GM18868 (cell line): ENCODE data around the gene HRH4.
A peak's percentile ranks its signal among the peaks of the same experiment; 100 is the strongest.

Experiments used
- ATAC-seq: cut with Tn5 transposase; IDR thresholded peaks from one replicate; pipeline ENCODE4 v1.9.1; 2021; ENCODE audit warnings: mild to moderate bottlenecking, moderate library complexity; ENCODE audit not compliant: unreplicated experiment

The HRH4 gene

GRCh38 chr18:24460388-24460787, at the start of gene HRH4:
TSS of gene HRH4 (plus strand) at chr18:24460637. CDS start at chr18:24460729, 92 bp downstream.
- ATAC-seq = no peak

GRCh38 chr18:24413148-24413547, 47.3 kb upstream of the HRH4 start:
- ATAC-seq = no peak

GRCh38 chr18:24414349-24415003, 46.0 kb upstream of the HRH4 start:
- peak; percentile 86 for ATAC-seq

DNA sequence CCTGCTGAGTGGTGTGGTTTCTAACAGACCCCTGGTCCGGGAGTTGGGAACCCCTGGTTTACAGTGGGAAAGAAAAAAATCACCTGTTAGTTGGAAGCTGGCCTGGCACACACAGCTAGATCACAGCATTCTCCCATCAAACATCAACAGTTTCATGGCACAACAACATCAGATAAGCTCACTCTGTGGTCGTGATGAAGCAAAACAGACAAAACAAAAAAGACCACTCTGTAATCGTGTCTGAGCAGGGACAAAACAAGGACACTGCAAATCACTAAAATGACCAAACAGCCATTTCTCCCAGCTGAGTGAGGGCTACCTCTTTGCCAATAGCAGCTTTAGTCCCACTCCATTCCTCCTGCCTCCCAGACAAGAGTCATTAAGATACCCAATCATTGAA, 43.0 kb upstream of the HRH4 start:
- ATAC-seq = no peak

DNA sequence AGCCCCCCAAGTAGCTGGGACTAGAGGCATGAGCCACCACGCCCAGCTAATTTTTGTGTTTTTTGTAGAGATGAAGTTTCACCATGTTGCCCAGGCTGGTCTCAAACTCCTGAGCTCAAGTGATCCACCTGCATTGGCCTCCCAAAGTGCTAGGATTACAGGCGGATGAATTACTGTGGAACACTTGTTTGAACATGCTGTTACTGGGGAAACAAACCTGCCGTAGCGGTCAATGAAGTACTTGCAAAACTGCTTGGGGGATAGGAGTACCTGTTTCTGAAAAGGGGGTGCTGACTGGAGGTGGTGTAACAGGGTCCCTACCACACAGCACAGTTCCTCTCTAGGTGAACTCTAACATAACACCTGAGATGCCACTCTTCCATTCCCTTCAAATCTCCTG, 39.9 kb upstream of the HRH4 start:
- ATAC-seq = no peak

GRCh38 chr18:24421831-24422230, 38.6 kb upstream of the HRH4 start:
- no peak for ATAC-seq

DNA sequence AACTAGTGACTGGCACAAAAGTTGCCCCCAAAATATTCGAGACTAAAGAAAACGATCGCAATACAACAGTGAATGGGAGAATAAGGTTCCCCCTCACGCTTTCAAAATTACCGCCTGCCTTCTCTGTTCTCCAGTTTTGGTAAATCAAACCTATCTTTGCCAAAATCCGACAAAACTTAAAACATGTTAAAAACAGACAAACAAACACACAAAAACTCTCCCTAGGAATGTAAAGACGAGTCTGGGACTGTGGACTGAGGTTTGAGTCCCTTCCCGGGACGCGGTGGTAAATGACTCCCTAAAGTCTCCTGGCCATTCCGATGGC, 34.4 kb upstream of the HRH4 start:
- no peak for ATAC-seq

- peak; percentile 94 for ATAC-seq
Measured at GRCh38 chr18:24426398-24427294, 33.8 kb upstream of the HRH4 start, which contains the start of gene IMPACT. TSS of gene IMPACT (plus strand) at chr18:24426670. CDS start at chr18:24426757, 87 bp downstream.

DNA sequence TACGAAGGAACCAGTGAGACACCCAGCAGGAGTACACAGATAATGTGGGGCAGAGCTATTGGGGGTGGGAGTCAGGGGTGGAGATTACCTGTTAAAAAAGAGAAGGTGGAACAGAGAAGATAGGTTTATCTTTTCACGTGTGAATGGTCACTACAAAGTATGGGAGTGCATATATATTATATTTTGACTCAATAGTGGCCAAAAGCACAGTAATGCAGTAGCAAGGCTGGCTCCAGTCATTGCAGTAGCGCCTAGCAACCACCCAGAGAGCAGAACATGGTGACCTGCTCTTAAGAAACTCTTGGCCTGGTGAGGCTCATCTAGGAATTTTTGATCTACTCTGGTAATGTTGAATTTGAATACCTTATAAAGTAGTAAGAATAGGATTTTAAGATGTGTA, 33.0 kb upstream of the HRH4 start:
- no peak for ATAC-seq

DNA sequence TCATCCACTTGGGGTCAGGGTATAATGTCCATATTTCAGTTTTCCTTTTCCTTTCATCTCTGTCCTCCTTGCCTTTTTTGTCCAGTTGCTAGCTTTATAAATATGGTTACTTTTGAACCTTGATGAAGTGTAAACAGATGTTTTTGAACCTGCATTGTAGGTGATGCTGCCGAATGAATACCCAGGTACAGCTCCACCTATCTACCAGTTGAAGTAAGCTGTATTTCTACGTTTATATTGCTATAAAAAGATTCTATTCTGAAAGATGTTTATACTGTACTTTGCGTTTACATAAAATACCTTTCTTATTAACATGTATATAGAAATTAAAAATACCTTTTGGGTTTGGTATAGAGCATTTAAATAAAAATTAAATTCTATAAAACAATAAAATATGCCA, 31.7 kb upstream of the HRH4 start:
- no peak for ATAC-seq

- ATAC-seq = no peak
Measured at GRCh38 chr18:24429188-24429587, 31.2 kb upstream of the HRH4 start.

DNA sequence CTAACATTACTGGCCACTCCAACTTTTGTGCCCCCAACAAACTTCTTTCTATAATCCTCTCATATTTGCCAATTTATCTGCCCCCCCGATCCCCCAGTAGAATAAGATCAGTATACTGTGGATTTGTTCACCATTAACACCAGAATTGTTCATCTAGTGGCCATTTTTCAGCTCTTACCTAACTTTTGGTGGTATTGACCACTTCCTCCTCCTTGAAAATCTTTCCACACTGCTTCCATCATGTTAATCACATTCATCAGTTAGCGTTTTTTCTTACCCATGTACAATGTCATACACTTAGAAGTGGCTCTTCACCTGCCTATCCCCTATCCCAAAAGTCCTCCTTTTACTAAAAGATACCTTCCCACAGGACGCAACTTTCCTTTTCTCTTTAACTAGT, 27.8 kb upstream of the HRH4 start:
- no peak for ATAC-seq

DNA sequence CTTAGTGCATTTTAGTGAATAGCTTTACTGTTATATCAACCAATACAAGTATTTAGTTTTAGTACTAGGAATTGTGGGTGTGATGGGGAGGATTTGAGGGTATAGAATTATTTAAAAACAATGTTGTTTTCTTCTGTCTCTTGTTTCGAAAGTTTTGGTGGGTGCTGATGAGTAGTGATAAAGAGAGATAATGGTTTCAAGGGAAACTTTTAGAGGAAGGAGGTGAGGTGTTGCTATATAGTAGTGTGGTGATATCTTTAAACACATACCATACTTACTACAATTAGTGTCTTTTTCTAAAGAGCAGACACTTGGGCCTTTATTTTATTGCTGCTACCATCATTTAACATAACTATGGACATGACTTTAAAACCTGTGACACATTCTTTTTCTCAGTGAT, 23.5 kb upstream of the HRH4 start:
- ATAC-seq = no peak

DNA sequence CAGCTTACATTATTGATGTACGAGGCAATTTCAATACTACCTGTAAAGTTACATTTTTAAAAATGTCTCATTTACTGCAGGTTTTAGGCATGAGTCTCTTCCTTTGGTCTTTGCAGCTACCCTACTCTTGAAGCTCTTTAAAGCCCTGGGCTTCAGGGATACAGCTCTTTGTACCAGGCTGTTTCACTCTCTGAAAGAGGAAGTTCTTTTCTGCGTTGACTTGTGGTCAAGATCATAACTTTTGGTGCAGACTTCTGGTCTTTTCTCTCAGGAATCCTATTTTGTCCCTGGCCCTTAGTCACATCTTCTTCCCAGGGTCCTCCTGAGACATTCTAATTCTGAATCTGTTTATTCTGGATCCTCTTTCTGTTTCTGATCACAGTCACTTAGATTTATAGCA, 16.6 kb upstream of the HRH4 start:
- peak; percentile 84 for ATAC-seq

DNA sequence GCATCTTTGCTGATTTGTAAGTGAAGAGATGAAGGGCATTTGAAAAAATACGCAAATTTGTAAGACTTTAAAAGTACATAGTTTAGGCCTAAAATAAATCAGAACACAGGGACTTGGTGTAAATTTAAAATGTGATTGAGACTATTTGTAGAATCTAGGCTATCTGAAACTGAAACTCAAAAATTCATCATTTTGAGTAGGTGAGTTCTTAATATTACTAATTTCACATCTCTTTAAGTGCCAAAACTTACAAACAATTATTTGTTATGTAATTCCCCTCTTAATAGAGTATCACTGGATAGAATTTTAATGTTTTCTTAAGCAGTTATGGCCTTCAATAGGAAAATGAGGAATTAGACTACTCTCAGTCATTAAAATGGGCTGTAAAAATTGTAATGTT, 14.0 kb upstream of the HRH4 start:
- ATAC-seq = peak; percentile 71

GRCh38 chr18:24446953-24447538, 13.4 kb upstream of the HRH4 start:
- no peak for ATAC-seq

- ATAC-seq = no peak
Measured at GRCh38 chr18:24447961-24448360, 12.5 kb upstream of the HRH4 start.

- peak; percentile 66 for ATAC-seq
Measured at GRCh38 chr18:24456549-24456948, 3.9 kb upstream of the HRH4 start.

DNA sequence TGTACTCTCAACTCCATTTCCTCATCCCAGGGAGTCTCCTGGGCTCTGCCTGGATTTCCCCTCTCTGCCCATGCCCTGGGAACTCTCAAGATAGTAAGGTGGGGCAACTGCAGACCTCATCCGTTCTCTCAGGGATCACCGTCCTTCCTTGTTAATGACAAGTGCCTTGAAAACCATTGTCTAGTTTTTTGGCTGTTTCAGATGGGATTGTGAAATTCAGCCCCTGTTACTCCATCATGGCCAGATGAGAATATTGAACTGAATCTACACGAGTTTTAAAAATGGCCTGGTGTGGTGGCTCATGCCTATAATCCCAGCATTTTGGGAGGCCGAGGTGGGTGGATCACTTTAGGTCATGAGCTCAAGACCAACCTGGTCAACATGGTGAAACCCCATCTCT, 665 bp upstream of the HRH4 start:
- ATAC-seq = no peak

- ATAC-seq = no peak
Measured at GRCh38 chr18:24461996-24462395, 1.6 kb downstream of the HRH4 start.

- ATAC-seq = no peak
Measured at GRCh38 chr18:24462838-24463775, 2.7 kb downstream of the HRH4 start.
